GM18505 (cell line): ENCODE data around the gene TERB1.

Experiments used
- ATAC-seq: cut with Tn5 transposase; IDR thresholded peaks from one replicate; pipeline ENCODE4 v1.9.1; 2021; ENCODE audit not compliant: unreplicated experiment
- POLR2A ChIP-seq: IDR thresholded peaks from 4 replicates; pipeline ENCODE4 v1.6.1; 2011; ENCODE audit warnings: borderline replicate concordance; ENCODE audit not compliant: insufficient read depth, insufficient read length; ENCODE audit errors: extremely low read depth

Gene TERB1

DNA sequence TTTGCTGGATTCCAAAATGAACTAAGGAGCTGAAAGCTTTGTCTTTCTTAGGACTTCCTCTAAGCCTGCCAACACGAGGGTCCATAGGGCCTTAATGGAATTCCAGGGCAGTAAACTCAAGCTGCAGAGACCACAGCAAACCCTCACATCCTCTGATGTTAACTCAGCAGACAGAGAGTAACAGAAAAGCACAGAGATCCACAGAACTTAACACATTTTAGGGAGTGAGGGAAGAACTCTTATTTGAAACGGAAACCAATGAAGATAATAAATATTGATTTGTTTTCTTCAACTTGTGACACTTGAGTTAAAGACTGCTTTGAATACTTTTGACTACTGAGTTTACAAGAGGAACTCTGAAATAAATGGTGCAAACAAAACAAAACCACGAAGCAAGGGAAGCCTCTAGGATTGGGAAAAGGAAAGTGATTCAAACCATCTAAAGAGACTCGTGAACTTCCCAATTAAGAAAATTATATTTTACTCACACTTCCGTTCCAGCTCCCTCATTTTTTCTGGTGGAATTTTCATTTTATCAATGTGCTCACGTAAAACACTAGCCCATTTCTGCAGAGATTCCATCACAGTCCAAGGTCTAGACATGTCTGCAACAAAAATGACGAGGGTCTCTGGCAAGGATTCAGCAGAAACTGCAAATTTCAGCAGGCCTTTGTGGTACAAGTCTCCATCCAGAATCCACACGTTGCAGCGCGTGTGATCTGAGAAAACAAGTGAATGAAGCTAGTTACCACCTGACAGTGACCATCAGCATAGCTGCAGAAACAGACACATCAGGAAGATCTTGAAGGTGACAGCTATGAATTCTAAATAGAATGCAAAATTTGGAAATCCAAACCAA lies 59.2 kb downstream of the TERB1 start:
- ATAC-seq: no peak

DNA sequence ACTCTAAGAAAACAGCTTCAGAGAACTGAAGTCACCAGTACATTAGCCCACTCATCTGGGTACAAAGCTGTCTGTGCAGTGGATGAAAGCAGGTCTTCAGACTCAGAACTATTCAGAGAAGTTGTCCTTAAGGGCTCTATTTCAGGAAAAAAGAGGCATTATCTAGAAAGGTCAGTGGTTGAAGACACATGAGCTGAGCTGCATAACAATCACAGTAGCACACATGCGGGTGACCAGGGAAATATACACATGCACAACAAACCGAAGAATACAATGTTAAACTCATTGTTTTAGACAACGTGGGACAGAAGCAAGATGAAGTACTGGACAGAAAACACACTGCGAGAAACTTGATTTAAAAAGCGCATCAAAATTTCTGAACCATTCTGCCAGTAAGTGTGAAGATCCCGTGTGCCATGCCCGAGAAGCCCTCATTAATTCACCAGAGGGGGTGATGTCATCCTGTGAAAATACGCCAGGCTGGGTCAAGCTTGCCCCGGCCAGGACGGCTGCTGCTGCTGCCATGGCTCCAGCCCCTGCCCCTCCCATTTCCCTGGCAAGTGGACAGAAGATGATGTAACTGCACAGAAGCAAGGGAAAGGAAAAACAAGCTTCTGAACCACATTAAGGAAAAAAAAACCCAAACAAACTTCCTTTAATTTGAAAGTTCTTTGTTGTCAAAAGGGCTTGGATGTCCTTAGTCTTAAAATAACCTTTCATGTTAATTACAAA lies 60.0 kb downstream of the TERB1 start:
- no peak for TF ChIP-seq POLR2A
- ATAC-seq: no peak

More for the DNA sequence above, 59.2 kb downstream of the TERB1 start:
- TF ChIP-seq POLR2A: no peak

DNA sequence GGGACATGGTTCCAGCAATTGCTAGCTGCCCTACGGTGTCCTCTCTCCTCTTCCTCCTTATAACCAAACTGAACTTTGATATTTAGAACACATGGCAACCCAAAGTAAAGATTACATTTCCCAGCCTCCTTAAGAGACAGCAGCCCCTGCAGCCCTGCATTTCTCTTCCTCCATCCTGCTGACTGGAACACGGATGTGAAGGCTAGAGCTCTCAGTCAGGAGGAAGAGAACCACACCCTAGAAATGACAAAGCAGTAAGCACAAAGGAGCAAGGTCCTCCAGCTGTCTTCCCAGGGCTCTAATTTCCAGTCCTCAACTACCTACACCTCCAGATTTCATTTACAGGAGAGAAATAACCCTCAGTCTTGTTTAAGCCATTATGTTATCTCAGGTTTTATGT lies 60.9 kb downstream of the TERB1 start:
- no peak for ATAC-seq
- no peak for TF ChIP-seq POLR2A

DNA sequence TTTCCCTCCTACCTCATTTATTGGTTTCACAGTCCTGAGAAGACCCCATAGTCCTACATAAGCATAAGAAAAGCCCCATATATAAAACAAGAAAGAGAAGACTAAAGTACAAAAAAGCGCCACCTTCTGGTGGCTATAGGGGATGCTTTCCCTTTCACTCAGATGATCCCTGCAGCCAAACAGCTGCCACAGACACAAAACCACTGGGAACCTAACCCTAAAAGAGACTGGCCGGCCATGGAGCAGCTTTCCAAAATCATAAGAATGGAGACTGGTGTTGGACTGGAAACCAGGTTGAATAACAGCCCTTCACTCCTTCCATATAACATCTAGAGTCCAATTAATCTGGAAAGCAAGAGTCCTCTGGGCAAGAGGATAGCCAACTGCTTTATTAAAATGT lies 61.4 kb downstream of the TERB1 start:
- TF ChIP-seq POLR2A: no peak
- ATAC-seq: no peak

DNA sequence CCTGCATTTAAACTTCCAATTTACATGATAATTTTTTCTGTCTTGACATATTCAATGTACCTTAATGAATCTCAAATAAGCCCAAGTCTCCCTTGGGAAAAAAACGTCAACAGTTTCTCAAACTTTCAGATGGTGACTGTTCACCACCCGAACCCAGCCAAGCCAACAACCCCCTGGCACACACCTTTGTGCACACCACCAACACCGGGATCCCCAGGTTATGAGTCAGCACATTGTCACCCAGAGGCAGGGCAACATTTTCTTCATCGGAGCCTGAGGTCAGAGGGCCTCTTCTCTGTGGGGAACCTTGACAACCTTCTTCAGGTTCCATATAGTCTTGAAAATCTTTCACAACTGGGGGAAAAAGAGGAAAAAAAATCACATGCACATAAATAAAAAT lies 65.5 kb downstream of the TERB1 start:
- ATAC-seq: no peak
- TF ChIP-seq POLR2A: no peak

DNA sequence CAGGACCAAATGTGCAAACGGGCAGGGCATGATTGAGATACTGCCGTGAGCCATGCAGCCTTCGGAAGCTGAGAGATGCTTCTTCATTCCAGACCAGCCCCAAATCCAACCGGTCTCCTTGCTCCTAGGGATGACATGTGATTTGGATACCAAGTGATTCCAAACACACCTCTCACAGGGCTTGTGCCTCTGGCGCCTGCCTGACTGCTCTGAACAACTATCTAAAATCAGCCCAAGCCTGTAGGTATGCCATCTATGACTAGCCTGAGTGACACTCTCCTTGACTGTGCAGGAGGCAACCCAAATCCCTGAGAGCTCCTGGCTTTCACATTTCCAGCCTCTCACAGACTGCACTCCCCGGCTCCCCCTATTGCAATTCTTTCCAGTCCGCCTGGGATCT lies 70.3 kb downstream of the TERB1 start:
- no peak for ATAC-seq
- TF ChIP-seq POLR2A: no peak

DNA sequence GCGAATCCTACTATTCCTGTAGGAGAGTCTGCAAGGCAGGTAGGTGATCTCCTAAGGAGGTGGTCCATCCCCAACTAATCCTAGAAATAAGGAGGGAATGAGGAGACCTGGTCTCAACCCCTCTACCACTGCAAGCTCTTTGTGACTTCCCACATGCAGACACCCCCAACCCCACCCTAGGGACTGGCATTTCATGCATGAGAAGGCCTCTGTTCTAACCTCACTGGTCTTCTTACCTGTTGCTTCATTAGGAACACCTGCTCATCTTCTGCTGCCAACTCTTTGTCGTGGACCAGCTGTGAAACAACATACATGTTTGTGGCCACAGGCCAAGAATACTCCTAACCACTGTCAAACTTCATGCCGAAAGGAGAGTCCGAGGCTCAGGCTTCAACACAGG lies 72.6 kb downstream of the TERB1 start:
- no peak for ATAC-seq
- no peak for TF ChIP-seq POLR2A

DNA sequence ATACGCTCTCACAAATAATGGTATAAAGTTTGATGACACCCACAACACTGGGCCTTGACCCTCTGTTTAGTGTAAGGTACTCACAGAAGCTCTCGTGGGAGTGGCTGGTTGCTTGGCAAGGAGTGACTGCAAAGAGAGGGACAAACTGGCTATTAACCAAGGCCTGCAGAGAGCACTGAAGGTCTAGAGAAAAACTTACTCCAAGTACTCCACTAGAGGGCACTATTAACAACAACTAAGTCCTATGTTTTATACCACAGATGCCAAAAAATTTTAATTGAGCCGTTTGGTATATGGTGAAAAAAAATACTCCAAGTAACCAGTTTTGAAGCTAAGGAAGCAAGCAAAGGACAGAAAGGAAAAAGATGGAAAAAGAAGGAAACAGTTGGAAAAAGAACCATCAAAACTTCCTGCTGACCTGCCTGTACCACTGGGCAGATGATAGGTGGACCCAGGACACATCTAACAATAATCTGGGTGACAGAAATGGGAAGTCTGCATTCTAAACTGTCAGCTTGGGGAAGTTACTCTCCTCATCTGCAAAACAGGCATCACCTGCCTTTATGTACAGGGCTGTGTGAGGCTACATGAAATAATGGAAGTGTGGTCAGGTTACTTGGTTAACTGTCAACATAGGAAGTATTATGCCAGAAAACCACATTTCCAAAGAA lies 73.1 kb downstream of the TERB1 start:
- no peak for TF ChIP-seq POLR2A
- ATAC-seq: no peak

DNA sequence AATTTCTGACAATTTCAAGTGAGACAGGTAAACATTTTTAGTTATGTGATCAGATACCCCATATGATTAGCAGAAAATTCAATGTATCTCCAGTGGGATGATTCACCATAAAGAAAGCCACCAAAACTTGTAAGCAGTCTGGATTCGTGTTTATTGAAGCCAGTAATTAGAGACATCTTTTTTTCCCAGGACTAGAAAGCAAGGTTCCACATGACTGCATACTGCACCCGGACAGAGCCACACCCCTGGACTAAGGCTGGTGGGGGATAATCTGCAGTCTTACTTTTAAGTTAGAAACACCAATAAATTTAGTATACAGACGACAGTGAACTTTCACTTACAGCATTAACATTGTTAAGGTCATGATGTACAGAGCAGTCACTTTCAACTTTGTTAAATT lies 80.6 kb downstream of the TERB1 start:
- ATAC-seq: no peak
- TF ChIP-seq POLR2A: no peak

DNA sequence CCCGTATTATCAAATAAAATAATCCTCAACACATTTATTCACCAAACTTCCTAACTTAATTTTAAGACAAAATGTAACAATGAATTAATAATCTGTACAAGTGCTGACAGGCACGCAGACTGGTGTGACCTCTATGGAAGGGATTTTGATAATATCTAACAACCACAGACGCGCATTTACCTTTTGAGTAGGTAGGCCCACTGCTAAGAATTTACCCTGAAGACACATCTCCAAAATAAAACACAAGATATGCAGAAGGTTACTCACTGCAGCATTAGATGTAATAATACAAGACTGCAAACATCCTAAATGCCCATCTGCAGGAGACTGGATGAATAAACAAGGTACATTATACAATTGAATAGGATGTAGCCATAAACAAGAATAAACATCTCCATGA lies 82.1 kb downstream of the TERB1 start:
- TF ChIP-seq POLR2A: no peak

DNA sequence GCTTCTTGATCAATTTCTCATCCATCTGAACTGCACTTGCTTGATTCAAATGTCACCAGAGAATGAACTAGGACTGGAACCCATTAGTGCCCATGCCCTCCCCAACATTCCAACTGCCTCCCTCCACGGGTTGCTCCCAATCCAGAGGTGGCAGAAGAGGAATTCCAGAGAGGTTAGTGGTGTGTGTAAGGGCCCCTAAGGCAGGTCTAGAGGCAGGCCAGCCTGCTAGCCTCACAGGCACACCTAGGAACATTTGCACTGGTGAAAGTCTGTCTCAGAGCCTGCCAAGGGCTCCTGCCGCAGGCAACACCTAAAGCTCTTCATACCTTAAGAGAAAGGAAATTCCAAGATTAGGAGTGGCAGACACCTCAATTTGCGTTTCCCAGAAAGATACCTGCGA lies 83.6 kb downstream of the TERB1 start:
- no peak for ATAC-seq
- TF ChIP-seq POLR2A: no peak

More for the DNA sequence above, 82.1 kb downstream of the TERB1 start:
- no peak for ATAC-seq

DNA sequence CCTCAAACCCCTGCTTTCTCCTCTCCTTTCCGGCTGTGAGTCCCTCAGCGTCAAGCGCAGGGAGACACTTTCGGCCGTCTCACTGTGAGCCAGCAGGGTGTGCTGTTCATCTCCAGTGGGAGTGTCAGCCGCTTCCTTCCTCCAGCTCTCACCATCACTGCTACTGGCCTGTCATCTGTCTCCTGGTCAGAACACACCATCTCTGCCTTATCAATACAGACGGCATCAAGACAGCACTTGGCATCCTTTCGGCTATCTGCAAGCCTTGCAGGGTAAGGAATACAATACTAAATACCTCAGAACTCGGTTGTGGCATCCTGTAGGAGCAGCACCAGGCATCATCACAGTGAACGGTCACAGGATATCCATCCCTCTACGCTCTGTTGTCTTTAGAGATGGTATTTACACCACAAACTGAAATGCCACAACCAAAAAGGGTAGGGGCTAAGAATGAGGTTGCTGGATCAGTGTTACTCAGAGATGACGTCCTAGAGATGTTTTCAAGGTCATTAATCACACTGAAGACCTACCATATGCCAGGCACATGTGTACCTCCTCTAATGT lies 84.2 kb downstream of the TERB1 start:
- TF ChIP-seq POLR2A: no peak
- no peak for ATAC-seq

DNA sequence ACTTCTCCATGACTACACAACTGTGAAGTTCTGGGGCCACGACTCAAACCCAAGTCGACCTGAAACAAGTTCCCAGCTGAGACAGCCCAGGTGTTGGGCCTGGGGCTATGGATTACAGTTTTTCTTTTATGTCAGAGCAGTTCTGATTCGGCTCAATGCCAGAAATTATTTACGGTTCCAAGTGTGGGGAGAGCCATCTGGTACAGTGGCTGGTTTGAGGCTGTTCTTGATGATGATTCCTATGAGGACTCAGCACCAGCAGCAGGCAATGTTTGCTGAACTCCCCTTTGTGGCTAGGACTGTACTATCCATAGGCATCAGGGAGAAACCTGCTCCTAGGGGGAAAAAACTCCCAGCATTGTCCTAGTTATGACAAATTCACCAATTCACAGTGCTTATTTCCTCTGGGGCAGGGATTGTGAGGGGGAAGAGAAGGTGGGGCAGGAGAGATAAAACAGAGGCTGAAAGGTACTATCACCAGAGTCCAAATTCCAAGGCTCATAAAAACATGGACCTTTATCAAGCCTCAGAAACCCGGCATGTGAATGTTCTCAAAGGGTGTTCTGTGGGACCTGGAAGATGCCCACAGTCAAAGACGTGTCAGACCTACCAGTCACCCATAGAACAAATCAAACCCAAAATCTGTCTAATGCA lies 86.6 kb downstream of the TERB1 start:
- no peak for ATAC-seq

More for the DNA sequence above, 86.6 kb downstream of the TERB1 start:
- TF ChIP-seq POLR2A: no peak
